ENCODE data around the gene METTL24.

- TF ChIP-seq, protein P1, sequence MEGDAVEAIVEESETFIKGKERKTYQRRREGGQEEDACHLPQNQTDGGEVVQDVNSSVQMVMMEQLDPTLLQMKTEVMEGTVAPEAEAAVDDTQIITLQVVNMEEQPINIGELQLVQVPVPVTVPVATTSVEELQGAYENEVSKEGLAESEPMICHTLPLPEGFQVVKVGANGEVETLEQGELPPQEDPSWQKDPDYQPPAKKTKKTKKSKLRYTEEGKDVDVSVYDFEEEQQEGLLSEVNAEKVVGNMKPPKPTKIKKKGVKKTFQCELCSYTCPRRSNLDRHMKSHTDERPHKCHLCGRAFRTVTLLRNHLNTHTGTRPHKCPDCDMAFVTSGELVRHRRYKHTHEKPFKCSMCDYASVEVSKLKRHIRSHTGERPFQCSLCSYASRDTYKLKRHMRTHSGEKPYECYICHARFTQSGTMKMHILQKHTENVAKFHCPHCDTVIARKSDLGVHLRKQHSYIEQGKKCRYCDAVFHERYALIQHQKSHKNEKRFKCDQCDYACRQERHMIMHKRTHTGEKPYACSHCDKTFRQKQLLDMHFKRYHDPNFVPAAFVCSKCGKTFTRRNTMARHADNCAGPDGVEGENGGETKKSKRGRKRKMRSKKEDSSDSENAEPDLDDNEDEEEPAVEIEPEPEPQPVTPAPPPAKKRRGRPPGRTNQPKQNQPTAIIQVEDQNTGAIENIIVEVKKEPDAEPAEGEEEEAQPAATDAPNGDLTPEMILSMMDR (IDR thresholded peaks at IDR 0.05) = no peak
- no peak for TF ChIP-seq POLR2A (IDR thresholded peaks at IDR 0.05)
Measured at GRCh38 chr6:110394409-110394808, 36.3 kb upstream of the METTL24 start.
